ENCODE measurements around the gene UNC13C. TPM values are rescaled to one million over a fixed set of nuclear protein-coding genes. Genes with fewer than 3 reads are reported as not detected.

Gene UNC13C
- total RNA-seq, 1 donor from 2014 or later: 0.18 TPM

DNA sequence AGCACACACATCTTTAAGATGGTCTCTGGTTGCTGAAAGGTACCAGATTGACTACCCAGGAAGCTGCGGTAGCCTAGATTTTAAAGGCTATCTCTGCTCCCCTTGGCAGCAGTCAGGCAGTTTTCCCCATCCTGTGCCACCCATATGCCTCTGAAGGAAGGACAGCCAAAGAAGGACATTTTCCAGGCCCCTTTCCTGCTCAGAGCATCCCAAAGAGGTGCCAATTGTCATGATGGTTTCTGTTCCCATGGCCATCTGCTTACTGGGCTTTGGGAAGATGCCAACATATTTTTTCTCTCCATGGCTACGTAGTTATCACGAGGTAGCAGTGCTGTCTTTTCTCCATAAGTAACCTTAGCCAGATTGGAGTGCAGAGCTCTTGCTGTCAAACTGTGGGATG, 39.7 kb downstream of the UNC13C start:
- Histone ChIP-seq H3K4me3 (ENCODE audit: insufficient read depth, low read depth, low read length) (no peak overlapping the region), H4K20me1 (ENCODE audit: insufficient read depth, low read length) (no peaks in the 10 kb centered on the region), H3K4me1 (ENCODE audit: insufficient read depth, low read length) (no peaks in the 10 kb centered on the region), H3K27ac (ENCODE audit: low read depth, low read length) (no peak overlapping the region), H3K36me3 (ENCODE audit: insufficient read depth, low read length) (no peaks in the 10 kb centered on the region), H3K27me3 (ENCODE audit: insufficient read depth, low read length) (no peaks in the 10 kb centered on the region), H3K79me2 (ENCODE audit: insufficient read depth, low read length) (no peaks in the 10 kb centered on the region), H3K9ac (ENCODE audit: low read length) (no peak overlapping the region), H3K9me3 (ENCODE audit: insufficient read depth, low read depth, low read length) (peaks cover 1% of the 10 kb centered on the region), H3K4me2 (ENCODE audit: low read length) (no peak overlapping the region), H2AFZ (ENCODE audit: low read depth, low read length) (no peak overlapping the region)
- no peak for FAIRE-seq
- peaks cover 2% of the 10 kb centered on the region for H3K9me3 Mint-ChIP-seq (ENCODE audit: unreplicated experiment)
- no peaks in the 10 kb centered on the region for H3K27me3 Mint-ChIP-seq (ENCODE audit: low read depth, unreplicated experiment)
- H3K36me3 Mint-ChIP-seq (ENCODE audit: low read depth, unreplicated experiment): no peaks in the 10 kb centered on the region
- DNase-seq (ENCODE audit: low read depth): no peak
- TF ChIP-seq, protein P1, sequence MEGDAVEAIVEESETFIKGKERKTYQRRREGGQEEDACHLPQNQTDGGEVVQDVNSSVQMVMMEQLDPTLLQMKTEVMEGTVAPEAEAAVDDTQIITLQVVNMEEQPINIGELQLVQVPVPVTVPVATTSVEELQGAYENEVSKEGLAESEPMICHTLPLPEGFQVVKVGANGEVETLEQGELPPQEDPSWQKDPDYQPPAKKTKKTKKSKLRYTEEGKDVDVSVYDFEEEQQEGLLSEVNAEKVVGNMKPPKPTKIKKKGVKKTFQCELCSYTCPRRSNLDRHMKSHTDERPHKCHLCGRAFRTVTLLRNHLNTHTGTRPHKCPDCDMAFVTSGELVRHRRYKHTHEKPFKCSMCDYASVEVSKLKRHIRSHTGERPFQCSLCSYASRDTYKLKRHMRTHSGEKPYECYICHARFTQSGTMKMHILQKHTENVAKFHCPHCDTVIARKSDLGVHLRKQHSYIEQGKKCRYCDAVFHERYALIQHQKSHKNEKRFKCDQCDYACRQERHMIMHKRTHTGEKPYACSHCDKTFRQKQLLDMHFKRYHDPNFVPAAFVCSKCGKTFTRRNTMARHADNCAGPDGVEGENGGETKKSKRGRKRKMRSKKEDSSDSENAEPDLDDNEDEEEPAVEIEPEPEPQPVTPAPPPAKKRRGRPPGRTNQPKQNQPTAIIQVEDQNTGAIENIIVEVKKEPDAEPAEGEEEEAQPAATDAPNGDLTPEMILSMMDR (IDR thresholded peaks at IDR 0.05; ENCODE audit: insufficient read depth, low read depth, low read length): no peak
- TF ChIP-seq EZH2 (IDR thresholded peaks at IDR 0.05; ENCODE audit: insufficient read depth, low read length): no peak
- no peak overlapping the region for H3K4me3 Mint-ChIP-seq (ENCODE audit: unreplicated experiment)
- no peak overlapping the region for H3K27ac Mint-ChIP-seq (ENCODE audit: unreplicated experiment)
- H3K4me1 Mint-ChIP-seq (ENCODE audit: low read depth, unreplicated experiment): no peaks in the 10 kb centered on the region

DNA sequence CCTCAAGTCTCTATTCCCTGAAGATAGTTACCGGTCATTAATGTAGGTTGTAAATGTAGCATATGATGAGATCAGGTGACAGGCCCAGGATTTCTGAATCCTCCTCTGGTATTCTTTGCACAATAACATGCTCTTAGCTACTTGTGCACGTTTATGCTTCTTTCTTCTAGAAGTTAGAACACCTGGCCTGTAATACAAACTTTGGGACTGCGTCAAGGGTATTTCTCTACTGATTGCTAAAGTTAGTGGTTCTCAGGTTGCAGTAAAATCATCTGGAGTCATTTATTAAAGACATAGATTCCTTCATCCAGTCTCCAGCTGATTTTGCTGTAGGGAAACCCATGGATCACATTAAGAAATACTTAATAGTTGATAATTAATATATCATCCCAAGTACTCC, 48.0 kb downstream of the UNC13C start:
- H3K27me3 ChIP-seq (ENCODE audit: insufficient read depth, low read length): no peaks in the 10 kb centered on the region
- H2AFZ ChIP-seq (ENCODE audit: low read depth, low read length): no peak overlapping the region
- H3K9me3 Mint-ChIP-seq (ENCODE audit: unreplicated experiment): peaks cover 2% of the 10 kb centered on the region
- no peaks in the 10 kb centered on the region for H3K36me3 ChIP-seq (ENCODE audit: insufficient read depth, low read length)
- H3K4me3 ChIP-seq (ENCODE audit: insufficient read depth, low read depth, low read length): no peak overlapping the region
- H3K9ac ChIP-seq (ENCODE audit: low read length): no peak overlapping the region
- no peaks in the 10 kb centered on the region for H3K4me1 Mint-ChIP-seq (ENCODE audit: low read depth, unreplicated experiment)
- no peaks in the 10 kb centered on the region for H4K20me1 ChIP-seq (ENCODE audit: insufficient read depth, low read length)
- H3K36me3 Mint-ChIP-seq (ENCODE audit: low read depth, unreplicated experiment): no peaks in the 10 kb centered on the region
- no peak overlapping the region for H3K4me2 ChIP-seq (ENCODE audit: low read length)
- peaks cover 3% of the 10 kb centered on the region for H3K9me3 ChIP-seq (ENCODE audit: insufficient read depth, low read depth, low read length)
- no peak overlapping the region for H3K27ac ChIP-seq (ENCODE audit: low read depth, low read length)
- H3K27me3 Mint-ChIP-seq (ENCODE audit: low read depth, unreplicated experiment): no peaks in the 10 kb centered on the region
- DNase-seq (ENCODE audit: low read depth) (no peak), FAIRE-seq (no peak)
- no peaks in the 10 kb centered on the region for H3K79me2 ChIP-seq (ENCODE audit: insufficient read depth, low read length)
- no peak overlapping the region for H3K4me3 Mint-ChIP-seq (ENCODE audit: unreplicated experiment)
- no peaks in the 10 kb centered on the region for H3K4me1 ChIP-seq (ENCODE audit: insufficient read depth, low read length)
- H3K27ac Mint-ChIP-seq (ENCODE audit: unreplicated experiment): no peak overlapping the region
- TF ChIP-seq EZH2 (IDR thresholded peaks at IDR 0.05; ENCODE audit: insufficient read depth, low read length): no peak
- TF ChIP-seq, protein P1 (IDR thresholded peaks at IDR 0.05; ENCODE audit: insufficient read depth, low read depth, low read length): no peak

DNA sequence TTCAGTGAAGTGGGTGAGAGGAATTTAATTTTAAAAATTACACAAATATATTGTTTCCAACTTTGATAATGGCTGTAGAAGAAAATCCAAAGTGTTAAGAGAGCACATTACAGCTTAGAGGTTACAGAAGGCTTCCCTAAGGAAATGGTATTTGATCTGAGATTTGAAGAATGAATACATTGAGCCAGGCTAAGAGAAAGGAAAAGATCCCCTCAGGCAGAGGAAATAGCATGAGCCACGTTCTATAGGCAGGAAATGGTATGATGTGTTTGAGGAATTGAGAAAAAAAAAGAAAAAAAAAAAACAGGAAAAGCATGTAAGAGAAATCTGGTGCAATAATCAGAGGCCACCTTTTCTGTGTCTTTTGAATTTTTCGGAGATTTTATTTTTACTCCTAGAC, 48.6 kb downstream of the UNC13C start:
- Mint-ChIP-seq H3K4me1 (ENCODE audit: low read depth, unreplicated experiment) (no peaks in the 10 kb centered on the region), H3K27me3 (ENCODE audit: low read depth, unreplicated experiment) (no peaks in the 10 kb centered on the region), H3K27ac (ENCODE audit: unreplicated experiment) (no peak overlapping the region), H3K4me3 (ENCODE audit: unreplicated experiment) (no peak overlapping the region), H3K9me3 (ENCODE audit: unreplicated experiment) (peaks cover 2% of the 10 kb centered on the region), H3K36me3 (ENCODE audit: low read depth, unreplicated experiment) (no peaks in the 10 kb centered on the region)
- Histone ChIP-seq H3K79me2 (ENCODE audit: insufficient read depth, low read length) (no peaks in the 10 kb centered on the region), H3K27me3 (ENCODE audit: insufficient read depth, low read length) (no peaks in the 10 kb centered on the region), H3K4me1 (ENCODE audit: insufficient read depth, low read length) (no peaks in the 10 kb centered on the region), H3K9ac (ENCODE audit: low read length) (no peak overlapping the region), H3K9me3 (ENCODE audit: insufficient read depth, low read depth, low read length) (peaks cover 3% of the 10 kb centered on the region), H2AFZ (ENCODE audit: low read depth, low read length) (no peak overlapping the region), H4K20me1 (ENCODE audit: insufficient read depth, low read length) (no peaks in the 10 kb centered on the region), H3K4me3 (ENCODE audit: insufficient read depth, low read depth, low read length) (no peak overlapping the region), H3K4me2 (ENCODE audit: low read length) (no peak overlapping the region), H3K27ac (ENCODE audit: low read depth, low read length) (no peak overlapping the region), H3K36me3 (ENCODE audit: insufficient read depth, low read length) (no peaks in the 10 kb centered on the region)
- TF ChIP-seq, protein P1 (IDR thresholded peaks at IDR 0.05; ENCODE audit: insufficient read depth, low read depth, low read length): no peak
- no peak for TF ChIP-seq EZH2 (IDR thresholded peaks at IDR 0.05; ENCODE audit: insufficient read depth, low read length)
- FAIRE-seq (no peak), DNase-seq (ENCODE audit: low read depth) (no peak)

Data from astrocyte (in vitro differentiated cells and primary cell).